Measurements from ENCODE around the gene LNX1. TPM values are rescaled to one million over a fixed set of nuclear protein-coding genes. Genes with fewer than 3 reads are reported as not detected.

The LNX1 gene
- total RNA-seq, 4 donors from 2014 or later = 7.2 to 72.4 (median 19.0) TPM

DNA sequence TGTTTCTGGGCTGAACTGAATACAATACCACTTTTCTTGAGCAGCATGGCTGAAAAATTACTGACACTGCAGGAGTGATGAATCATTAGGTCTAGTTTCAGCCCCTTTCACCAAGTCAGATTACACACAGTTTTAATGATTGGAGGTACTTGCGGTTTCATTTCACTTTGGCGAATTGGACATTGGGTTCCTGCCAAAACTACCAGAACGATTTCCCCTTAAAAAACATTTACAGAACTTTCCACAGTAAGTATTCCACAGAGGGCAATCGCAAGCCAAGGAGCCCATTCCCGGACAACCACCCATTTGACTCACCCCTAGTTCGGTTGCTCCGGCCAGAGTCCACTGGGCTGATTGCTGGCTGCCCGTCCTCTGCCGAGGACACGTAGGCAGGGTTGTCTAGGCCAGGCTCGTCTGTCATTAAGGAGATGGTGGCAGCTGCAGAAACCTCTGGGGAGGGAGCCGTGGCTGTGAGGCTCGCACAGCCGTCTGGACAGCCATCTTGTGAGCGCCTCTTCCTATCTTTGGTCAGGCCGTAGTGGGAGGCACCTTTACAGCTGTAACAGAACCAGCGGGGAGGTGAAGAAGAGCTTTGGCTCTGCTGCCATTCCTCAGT, 83.5 kb downstream of the LNX1 start:
- DNase-seq (ENCODE audit: low spot score) (no peak), ATAC-seq (ENCODE audit: low FRiP score) (no peak)
- no peak for TF ChIP-seq CTCF (IDR thresholded peaks at IDR 0.05)

GRCh38 chr4:53507058-53507457, 84.2 kb downstream of the LNX1 start:
- no peak for ATAC-seq (ENCODE audit: low FRiP score)

GRCh38 chr4:53505947-53506346, 85.3 kb downstream of the LNX1 start:
- no peak for DNase-seq (ENCODE audit: low spot score)
- TF ChIP-seq CTCF (IDR thresholded peaks at IDR 0.05) = no peak

More at GRCh38 chr4:53507058-53507457, 84.2 kb downstream of the LNX1 start:
- TF ChIP-seq CTCF (IDR thresholded peaks at IDR 0.05) = no peak
- DNase-seq (ENCODE audit: low spot score) = no peak

GRCh38 chr4:53502094-53502493, 89.2 kb downstream of the LNX1 start:
- DNase-seq (ENCODE audit: low spot score) (no peak), ATAC-seq (ENCODE audit: low FRiP score) (no peak)
- no peak for TF ChIP-seq CTCF (IDR thresholded peaks at IDR 0.05)

More at GRCh38 chr4:53505947-53506346, 85.3 kb downstream of the LNX1 start:
- no peak for ATAC-seq (ENCODE audit: low FRiP score)

DNA sequence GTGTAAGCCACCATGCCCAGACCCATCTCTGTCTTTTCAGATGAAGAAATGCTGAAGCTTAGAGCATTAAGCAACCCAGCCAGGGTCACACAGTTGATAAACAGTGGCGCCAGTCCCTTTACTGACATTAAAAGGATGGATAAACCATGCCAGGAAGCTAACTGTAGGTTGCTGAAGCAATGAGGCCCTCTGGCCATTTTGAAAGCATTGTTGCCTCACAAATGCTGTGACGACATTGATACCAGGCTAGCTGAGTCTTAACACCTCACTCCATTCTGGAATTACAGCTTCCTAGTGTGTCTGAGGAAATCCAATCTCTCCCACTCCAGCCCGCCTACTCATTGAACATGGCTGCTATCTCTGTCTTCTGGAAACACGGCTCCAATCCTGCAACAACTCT, 89.7 kb downstream of the LNX1 start:
- no peak for TF ChIP-seq CTCF (IDR thresholded peaks at IDR 0.05)
- ATAC-seq (ENCODE audit: low FRiP score) (no peak), DNase-seq (ENCODE audit: low spot score) (no peak)

DNA sequence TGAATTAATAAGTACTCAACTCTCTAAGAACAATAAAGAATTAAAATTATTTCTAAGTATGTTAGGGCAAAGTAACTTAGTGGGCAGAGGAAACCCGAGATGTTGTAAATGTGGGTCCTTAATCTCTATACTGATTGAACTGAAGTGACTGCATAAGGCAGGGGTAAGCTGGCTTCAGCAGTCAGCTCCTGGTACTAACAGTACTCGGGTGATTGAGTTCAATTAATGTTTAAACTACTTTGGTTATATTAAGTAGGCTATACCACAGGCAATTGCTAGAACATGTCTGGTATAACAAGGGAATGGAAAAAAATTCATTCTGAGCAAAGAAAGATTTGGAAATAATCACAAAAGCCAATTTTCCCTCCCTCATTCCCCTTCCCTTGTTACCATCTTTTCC, 90.7 kb downstream of the LNX1 start:
- DNase-seq (ENCODE audit: low spot score) (no peak), ATAC-seq (ENCODE audit: low FRiP score) (no peak)
- no peak for TF ChIP-seq CTCF (IDR thresholded peaks at IDR 0.05)

DNA sequence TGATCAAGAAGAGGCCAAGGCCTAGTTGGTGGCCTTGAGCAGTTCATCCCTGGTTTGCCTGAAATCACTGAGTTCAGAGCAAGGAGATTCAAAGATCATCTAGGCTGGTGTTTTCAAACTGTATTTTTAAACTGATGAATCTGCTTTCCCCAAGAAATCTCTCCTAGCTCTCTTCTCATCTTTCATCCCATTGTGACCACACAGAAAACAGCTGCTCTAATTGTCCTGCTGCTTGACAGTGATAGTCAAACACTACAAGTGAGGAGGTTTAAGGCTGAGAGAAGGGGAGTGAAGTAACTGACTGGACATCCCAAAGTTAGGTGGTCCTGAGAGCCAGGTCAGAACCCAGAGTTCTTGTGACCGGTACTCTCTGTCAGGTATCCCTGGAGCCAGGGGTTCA, 91.5 kb downstream of the LNX1 start:
- DNase-seq (ENCODE audit: low spot score) (no peak), ATAC-seq (ENCODE audit: low FRiP score) (no peak)
- no peak for TF ChIP-seq CTCF (IDR thresholded peaks at IDR 0.05)
